Measurements from ENCODE around the gene SMIM35. TPM values are rescaled to one million over a fixed set of nuclear protein-coding genes. Genes with fewer than 3 reads are reported as not detected.
A peak's percentile ranks its signal among the peaks of the same experiment; 100 is the strongest.

SMIM35 gene
- total RNA-seq, 1 donor from 2014 or later = not detected

GRCh38 chr11:118071416-118072030 is 15.2 kb downstream of the SMIM35 start:
- Mint-ChIP-seq H3K27me3 (ENCODE audit: unreplicated experiment) (peaks cover 2% of the 10 kb centered on the region), H3K4me1 (ENCODE audit: low read depth, unreplicated experiment) (peaks cover 8% of the 10 kb centered on the region), H3K36me3 (ENCODE audit: unreplicated experiment) (no peaks in the 10 kb centered on the region), H3K27ac (ENCODE audit: unreplicated experiment) (no peak overlapping the region), H3K9me3 (ENCODE audit: unreplicated experiment) (peaks cover under 1% of the 10 kb centered on the region), H3K4me3 (ENCODE audit: unreplicated experiment) (no peak overlapping the region)
- no peak for TF ChIP-seq CTCF (IDR thresholded peaks at IDR 0.05; ENCODE audit: partially characterized antibody, unreplicated experiment)
- DNase-seq = no peak

- Mint-ChIP-seq H3K4me3 (ENCODE audit: unreplicated experiment) (no peak overlapping the region), H3K27me3 (ENCODE audit: unreplicated experiment) (peaks cover 2% of the 10 kb centered on the region), H3K9me3 (ENCODE audit: unreplicated experiment) (no peaks in the 10 kb centered on the region), H3K27ac (ENCODE audit: unreplicated experiment) (no peak overlapping the region), H3K4me1 (ENCODE audit: low read depth, unreplicated experiment) (peaks cover 6% of the 10 kb centered on the region), H3K36me3 (ENCODE audit: unreplicated experiment) (no peaks in the 10 kb centered on the region)
- DNase-seq = no peak
- peak; percentile 3 for TF ChIP-seq CTCF (IDR thresholded peaks at IDR 0.05; ENCODE audit: partially characterized antibody, unreplicated experiment)
These were observed 17.7 kb downstream of the SMIM35 start for GRCh38 chr11:118068945-118069612.

- peak; percentile 54 for DNase-seq
- peaks cover 2% of the 10 kb centered on the region for H3K27me3 Mint-ChIP-seq (ENCODE audit: unreplicated experiment)
- peak; percentile 24 for TF ChIP-seq CTCF (IDR thresholded peaks at IDR 0.05; ENCODE audit: partially characterized antibody, unreplicated experiment)
- H3K4me1 Mint-ChIP-seq (ENCODE audit: low read depth, unreplicated experiment) = peaks cover 6% of the 10 kb centered on the region
- no peak overlapping the region for H3K27ac Mint-ChIP-seq (ENCODE audit: unreplicated experiment)
- no peaks in the 10 kb centered on the region for H3K9me3 Mint-ChIP-seq (ENCODE audit: unreplicated experiment)
- H3K4me3 Mint-ChIP-seq (ENCODE audit: unreplicated experiment) = no peak overlapping the region
- no peaks in the 10 kb centered on the region for H3K36me3 Mint-ChIP-seq (ENCODE audit: unreplicated experiment)
These were observed 18.4 kb downstream of the SMIM35 start for GRCh38 chr11:118068206-118068944.

- no peaks in the 10 kb centered on the region for H3K36me3 Mint-ChIP-seq (ENCODE audit: unreplicated experiment)
- DNase-seq = no peak
- peaks cover 6% of the 10 kb centered on the region for H3K4me1 Mint-ChIP-seq (ENCODE audit: low read depth, unreplicated experiment)
- TF ChIP-seq CTCF (IDR thresholded peaks at IDR 0.05; ENCODE audit: partially characterized antibody, unreplicated experiment) = no peak
- no peak overlapping the region for H3K4me3 Mint-ChIP-seq (ENCODE audit: unreplicated experiment)
- no peaks in the 10 kb centered on the region for H3K9me3 Mint-ChIP-seq (ENCODE audit: unreplicated experiment)
- no peaks in the 10 kb centered on the region for H3K27me3 Mint-ChIP-seq (ENCODE audit: unreplicated experiment)
- H3K27ac Mint-ChIP-seq (ENCODE audit: unreplicated experiment) = no peak overlapping the region
These were observed 19.8 kb downstream of the SMIM35 start for GRCh38 chr11:118067006-118067405.

GRCh38 chr11:118065384-118065783 is 21.4 kb downstream of the SMIM35 start:
- no peaks in the 10 kb centered on the region for H3K9me3 Mint-ChIP-seq (ENCODE audit: unreplicated experiment)
- H3K4me3 Mint-ChIP-seq (ENCODE audit: unreplicated experiment) = no peak overlapping the region
- no peak overlapping the region for H3K27ac Mint-ChIP-seq (ENCODE audit: unreplicated experiment)
- H3K4me1 Mint-ChIP-seq (ENCODE audit: low read depth, unreplicated experiment) = peaks cover 8% of the 10 kb centered on the region
- DNase-seq = no peak
- no peak for TF ChIP-seq CTCF (IDR thresholded peaks at IDR 0.05; ENCODE audit: partially characterized antibody, unreplicated experiment)
- H3K27me3 Mint-ChIP-seq (ENCODE audit: unreplicated experiment) = no peaks in the 10 kb centered on the region
- H3K36me3 Mint-ChIP-seq (ENCODE audit: unreplicated experiment) = no peaks in the 10 kb centered on the region

All from glutamatergic neuron (in vitro differentiated cells).